Spleen (tissue), 7 donors: Measurements from ENCODE around the gene UGT3A2.

Experiments
- POLR2A ChIP-seq, 3 donors: fragments of 450-650 bp; IDR thresholded peaks; one replicate each; pipeline ENCODE4 v1.5.1; 2017; ENCODE audit warnings: antibody characterized with exemption in 3 of 3, mild to moderate bottlenecking in 1 of 3
- POLR2AphosphoS5 ChIP-seq, 3 donors: sonication (generic); formaldehyde crosslinking; IDR thresholded peaks; one replicate each; pipeline ENCODE4 v1.5.1; 2017; ENCODE audit warnings: antibody characterized with exemption in 3 of 3
- TF ChIP-seq, protein P1 (sequence below), 11 experiments: fragments of 200-600 bp in 7 of 11; fragments of 450-650 bp in 4 of 11; sonication (generic) in 4 of 11; IDR thresholded peaks in 8 of 11; conservative IDR thresholded peaks in 3 of 11; 1 replicate in 7 of 11; 2 replicates in 4 of 11; pipeline versions ENCODE4 v1.4.0 to v1.8.0; 2016 to 2021; ENCODE audit warnings: antibody characterized with exemption in 11 of 11, inconsistent platforms in 4 of 11, mild to moderate bottlenecking in 1 of 11
- donor health status: DM: no; HTN: no; CAD: no; lungs with moderate emphysema.
- donor health status: DM: no; HTN: no; CAD: no.
- donor health status: DM: no; HTN: no; CAD: no.

DNA sequence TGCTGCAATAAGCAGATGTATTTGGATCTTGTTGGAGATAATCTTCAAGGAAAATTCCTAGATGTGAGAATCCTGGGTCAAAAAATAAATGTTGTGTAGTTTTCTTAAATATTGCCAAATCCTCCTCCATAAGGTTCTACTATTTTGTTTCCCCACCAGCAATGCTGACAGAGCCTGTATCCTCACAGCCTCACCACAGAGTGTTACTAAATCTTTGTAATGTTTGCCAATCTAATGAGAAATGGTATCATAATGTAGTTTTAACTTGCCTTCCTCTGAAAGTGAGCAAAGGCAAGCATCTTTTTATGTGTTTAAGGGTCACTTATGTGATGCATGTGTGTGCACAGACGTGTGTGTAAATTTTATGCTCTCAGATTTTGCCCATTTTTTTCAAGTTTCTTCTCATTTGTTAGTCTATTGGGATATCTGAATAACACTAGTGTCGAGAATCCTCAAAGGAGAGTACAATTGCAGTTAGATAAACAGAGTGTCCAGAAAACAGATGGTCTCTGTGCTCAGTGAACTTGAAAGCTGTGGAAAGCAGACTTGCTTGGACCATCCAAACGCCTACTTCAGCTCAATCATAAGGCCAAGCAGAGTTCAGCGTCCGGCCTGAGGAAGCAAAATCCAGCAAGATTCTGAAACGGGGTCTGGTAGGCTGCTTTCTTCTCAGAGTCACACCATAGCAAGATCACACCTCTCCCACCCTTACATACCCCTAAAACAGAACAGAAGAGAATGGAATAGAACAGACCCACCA, 39.8 kb downstream of the UGT3A2 start:
- TF ChIP-seq, protein P1, sequence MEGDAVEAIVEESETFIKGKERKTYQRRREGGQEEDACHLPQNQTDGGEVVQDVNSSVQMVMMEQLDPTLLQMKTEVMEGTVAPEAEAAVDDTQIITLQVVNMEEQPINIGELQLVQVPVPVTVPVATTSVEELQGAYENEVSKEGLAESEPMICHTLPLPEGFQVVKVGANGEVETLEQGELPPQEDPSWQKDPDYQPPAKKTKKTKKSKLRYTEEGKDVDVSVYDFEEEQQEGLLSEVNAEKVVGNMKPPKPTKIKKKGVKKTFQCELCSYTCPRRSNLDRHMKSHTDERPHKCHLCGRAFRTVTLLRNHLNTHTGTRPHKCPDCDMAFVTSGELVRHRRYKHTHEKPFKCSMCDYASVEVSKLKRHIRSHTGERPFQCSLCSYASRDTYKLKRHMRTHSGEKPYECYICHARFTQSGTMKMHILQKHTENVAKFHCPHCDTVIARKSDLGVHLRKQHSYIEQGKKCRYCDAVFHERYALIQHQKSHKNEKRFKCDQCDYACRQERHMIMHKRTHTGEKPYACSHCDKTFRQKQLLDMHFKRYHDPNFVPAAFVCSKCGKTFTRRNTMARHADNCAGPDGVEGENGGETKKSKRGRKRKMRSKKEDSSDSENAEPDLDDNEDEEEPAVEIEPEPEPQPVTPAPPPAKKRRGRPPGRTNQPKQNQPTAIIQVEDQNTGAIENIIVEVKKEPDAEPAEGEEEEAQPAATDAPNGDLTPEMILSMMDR (IDR thresholded peaks at IDR 0.05 in 8 of 11, conservative IDR thresholded peaks at IDR 0.05 in 3 of 11): no peak
- TF ChIP-seq POLR2A (IDR thresholded peaks at IDR 0.05): no peak
- no peak for TF ChIP-seq POLR2AphosphoS5 (IDR thresholded peaks at IDR 0.05)
